ENCODE results near the gene PROSER3. TPM values are rescaled to one million over a fixed set of nuclear protein-coding genes. Genes with fewer than 3 reads are reported as not detected.

Gene PROSER3
- total and polyA plus RNA-seq, 9 of the 15 experiments (the other 6 are each of a cell fraction or from before 2014, with no cell fraction given): 1.0 to 39.5 (median 5.1) TPM

GRCh38 chr19:35716801-35717664 lies 40.9 kb upstream of the PROSER3 start (continued):
- TF ChIP-seq TCF7L2 (IDR thresholded peaks at IDR 0.05; ENCODE audit: low read depth, low read length): 0 out of 2 replicates have a peak, but pooled peaks have one; percentile 2
- TF ChIP-seq, protein P1, sequence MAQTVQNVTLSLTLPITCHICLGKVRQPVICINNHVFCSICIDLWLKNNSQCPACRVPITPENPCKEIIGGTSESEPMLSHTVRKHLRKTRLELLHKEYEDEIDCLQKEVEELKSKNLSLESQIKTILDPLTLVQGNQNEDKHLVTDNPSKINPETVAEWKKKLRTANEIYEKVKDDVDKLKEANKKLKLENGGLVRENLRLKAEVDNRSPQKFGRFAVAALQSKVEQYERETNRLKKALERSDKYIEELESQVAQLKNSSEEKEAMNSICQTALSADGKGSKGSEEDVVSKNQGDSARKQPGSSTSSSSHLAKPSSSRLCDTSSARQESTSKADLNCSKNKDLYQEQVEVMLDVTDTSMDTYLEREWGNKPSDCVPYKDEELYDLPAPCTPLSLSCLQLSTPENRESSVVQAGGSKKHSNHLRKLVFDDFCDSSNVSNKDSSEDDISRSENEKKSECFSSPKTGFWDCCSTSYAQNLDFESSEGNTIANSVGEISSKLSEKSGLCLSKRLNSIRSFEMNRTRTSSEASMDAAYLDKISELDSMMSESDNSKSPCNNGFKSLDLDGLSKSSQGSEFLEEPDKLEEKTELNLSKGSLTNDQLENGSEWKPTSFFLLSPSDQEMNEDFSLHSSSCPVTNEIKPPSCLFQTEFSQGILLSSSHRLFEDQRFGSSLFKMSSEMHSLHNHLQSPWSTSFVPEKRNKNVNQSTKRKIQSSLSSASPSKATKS (CRISPR knock-in tag; IDR thresholded peaks at IDR 0.05): 0 out of 2 replicates have a peak, but pooled peaks have one; percentile 50
- TF ChIP-seq PBX2 (CRISPR knock-in tag; IDR thresholded peaks at IDR 0.05; ENCODE audit: low read depth): no peak
- no peak for TF ChIP-seq PBX2 (tag; conservative IDR thresholded peaks at IDR 0.05; ENCODE audit: low read depth)
- TF ChIP-seq, protein P2, sequence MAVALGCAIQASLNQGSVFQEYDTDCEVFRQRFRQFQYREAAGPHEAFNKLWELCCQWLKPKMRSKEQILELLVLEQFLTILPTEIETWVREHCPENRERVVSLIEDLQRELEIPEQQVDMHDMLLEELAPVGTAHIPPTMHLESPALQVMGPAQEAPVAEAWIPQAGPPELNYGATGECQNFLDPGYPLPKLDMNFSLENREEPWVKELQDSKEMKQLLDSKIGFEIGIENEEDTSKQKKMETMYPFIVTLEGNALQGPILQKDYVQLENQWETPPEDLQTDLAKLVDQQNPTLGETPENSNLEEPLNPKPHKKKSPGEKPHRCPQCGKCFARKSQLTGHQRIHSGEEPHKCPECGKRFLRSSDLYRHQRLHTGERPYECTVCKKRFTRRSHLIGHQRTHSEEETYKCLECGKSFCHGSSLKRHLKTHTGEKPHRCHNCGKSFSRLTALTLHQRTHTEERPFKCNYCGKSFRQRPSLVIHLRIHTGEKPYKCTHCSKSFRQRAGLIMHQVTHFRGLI (CRISPR knock-in tag; IDR thresholded peaks at IDR 0.05): no peak
- no peak for TF ChIP-seq MTF1 (CRISPR knock-in tag; IDR thresholded peaks at IDR 0.05; ENCODE audit: borderline replicate concordance)
- peak; percentile 47; the same call in 1 of the 2 replicates for TF ChIP-seq SMARCA5 (IDR thresholded peaks at IDR 0.05)
- no peak for TF ChIP-seq ZNF586 (CRISPR knock-in tag; conservative IDR thresholded peaks at IDR 0.05)
- TF ChIP-seq, protein P3, sequence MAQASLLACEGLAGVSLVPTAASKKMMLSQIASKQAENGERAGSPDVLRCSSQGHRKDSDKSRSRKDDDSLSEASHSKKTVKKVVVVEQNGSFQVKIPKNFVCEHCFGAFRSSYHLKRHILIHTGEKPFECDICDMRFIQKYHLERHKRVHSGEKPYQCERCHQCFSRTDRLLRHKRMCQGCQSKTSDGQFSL (CRISPR knock-in tag; IDR thresholded peaks at IDR 0.05): peak; percentile 69
- TF ChIP-seq, protein P3 (tag; IDR thresholded peaks at IDR 0.05): no peak; a peak in 1 of 4 replicates
- no peak for TF ChIP-seq STAT6 (CRISPR knock-in tag; IDR thresholded peaks at IDR 0.05)
- TF ChIP-seq ZNF324 (CRISPR knock-in tag; IDR thresholded peaks at IDR 0.05): no peak
- no peak for TF ChIP-seq ZNF384 (IDR thresholded peaks at IDR 0.05; ENCODE audit: low read depth, low read length)
- no peak for TF ChIP-seq SMAD2 (IDR thresholded peaks at IDR 0.05; ENCODE audit: low read depth, low read length)

Measured in K562 (cell line).